GM12872 (cell line): ENCODE measurements around the gene LUC7L.
"Not testable (repeated sequence)": the region's sequence is repeated elsewhere in the genome, so short reads cannot be mapped to it uniquely, and the experiment has no call there.

ENCODE experiments used
- CTCF ChIP-seq: IDR thresholded peaks from 3 replicates; pipeline ENCODE4 v1.5.1; 2011; ENCODE audit warnings: low read depth, mild to moderate bottlenecking, low read length, moderate library complexity; ENCODE audit not compliant: insufficient read depth

The LUC7L gene

GRCh38 chr16:177981-178667, 51.1 kb downstream of the LUC7L start:
- no peak for TF ChIP-seq CTCF

- TF ChIP-seq CTCF: no peak
These were observed 51.8 kb downstream of the LUC7L start for GRCh38 chr16:177394-177822.

- not testable (repeated sequence) for TF ChIP-seq CTCF
These were observed 52.5 kb downstream of the LUC7L start, which contains the start of gene HBA1 for GRCh38 chr16:176477-177382. Gene HBA1, plus strand, starts transcription at chr16:176680. Its CDS starts 37 bp downstream, at chr16:176717.

GRCh38 chr16:175011-175949, 54.0 kb downstream of the LUC7L start:
- no peak for TF ChIP-seq CTCF

- TF ChIP-seq CTCF: not testable (repeated sequence)
These were observed 56.8 kb downstream of the LUC7L start, which contains the start of gene HBA2 for GRCh38 chr16:172374-172941. Gene HBA2, plus strand, starts transcription at chr16:172876. Its CDS starts 37 bp downstream, at chr16:172913.

- TF ChIP-seq CTCF: no peak
These were observed 58.5 kb downstream of the LUC7L start for GRCh38 chr16:170788-171187.

GRCh38 chr16:169014-169413, 60.2 kb downstream of the LUC7L start:
- TF ChIP-seq CTCF: no peak
